HTR-8/SVneo (cell line): Measurements from ENCODE around the gene KIAA1958.

Experiments
- DNase-seq: peaks from one replicate; pipeline ENCODE4 v3.0.0; 2011; ENCODE audit warnings: low spot score, mixed read lengths; ENCODE audit not compliant: insufficient read length
- FAIRE-seq: peaks from 2 replicates; lab custom pipeline; 2011; peaks lifted over from hg19 to GRCh38; lab: Jason Lieb, UNC

The KIAA1958 gene

DNA sequence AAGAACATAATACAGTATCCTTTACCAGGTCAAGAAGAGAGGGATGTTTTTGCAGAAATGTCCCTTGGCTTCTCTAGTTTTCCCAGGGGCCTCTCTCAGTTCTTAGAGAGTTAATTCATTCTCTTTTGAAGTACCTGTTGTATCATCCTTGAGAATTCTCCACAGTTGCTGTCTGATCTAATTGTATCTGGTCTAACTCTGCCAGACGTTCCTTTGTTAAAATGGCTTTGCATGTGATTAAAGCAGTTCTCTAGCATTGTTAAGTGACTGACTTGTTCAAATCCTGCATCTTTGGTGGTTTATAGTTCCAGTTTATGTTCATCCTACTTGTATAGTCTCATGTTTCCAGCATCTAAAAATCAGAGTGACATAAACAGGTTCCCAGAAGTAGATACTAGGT lies 65.0 kb downstream of the KIAA1958 start:
- DNase-seq (no peak), FAIRE-seq (no peak)

GRCh38 chr9:112552229-112553056 lies 65.8 kb downstream of the KIAA1958 start:
- DNase-seq (no peak), FAIRE-seq (no peak)

- FAIRE-seq: no peak
- no peak for DNase-seq
Observed at GRCh38 chr9:112553256-112553826, 66.7 kb downstream of the KIAA1958 start.

DNA sequence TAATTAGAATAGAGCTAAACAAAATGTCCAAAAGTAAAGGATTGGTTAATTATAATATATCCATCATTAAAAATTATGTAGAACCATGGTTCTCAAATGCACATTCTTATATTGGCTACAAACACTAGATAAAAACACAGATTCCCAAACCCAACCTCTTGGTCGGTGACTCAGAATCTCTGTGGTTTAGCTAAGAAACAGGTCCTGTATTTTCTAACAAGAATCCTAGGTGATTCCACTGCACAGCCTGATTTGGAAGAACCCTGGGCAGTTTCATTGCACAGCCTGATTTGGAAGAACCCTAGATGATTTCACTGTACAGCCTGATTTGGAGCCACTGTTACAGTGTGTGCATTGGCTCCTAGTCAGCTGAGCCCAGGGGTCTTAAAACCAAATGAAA lies 67.9 kb downstream of the KIAA1958 start:
- FAIRE-seq: no peak
- no peak for DNase-seq

- FAIRE-seq: no peak
- DNase-seq: no peak
Observed at GRCh38 chr9:112555101-112555643, 68.5 kb downstream of the KIAA1958 start.

DNA sequence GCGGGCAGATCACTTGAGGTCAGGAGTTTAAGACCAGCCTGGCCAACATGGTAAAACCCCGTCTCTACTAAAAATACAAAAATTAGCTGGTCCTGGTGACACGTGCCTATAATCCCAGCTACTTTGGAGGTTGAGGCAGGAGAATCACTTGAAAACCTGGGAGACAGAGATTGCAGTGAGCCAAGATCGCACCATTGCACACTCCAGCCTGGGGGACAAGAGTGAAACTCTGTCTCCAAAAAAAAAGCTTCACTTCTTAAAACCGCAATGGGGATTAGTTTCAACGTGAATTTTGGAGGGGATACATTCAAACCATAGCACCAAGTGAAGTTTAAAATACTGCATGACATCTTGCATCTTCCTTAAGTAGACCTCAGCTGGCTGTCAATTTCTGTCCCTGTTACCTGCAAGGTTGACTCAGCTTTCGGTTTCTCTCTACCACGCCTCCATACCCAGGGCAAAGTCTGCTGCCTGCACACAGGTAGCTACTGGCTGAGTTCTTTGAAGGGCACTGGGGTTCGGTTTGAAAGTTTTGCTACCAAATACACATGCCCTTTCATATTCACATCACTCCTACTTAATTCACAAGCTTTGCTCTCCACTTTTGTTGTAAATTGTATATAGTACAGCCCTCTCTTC lies 69.3 kb downstream of the KIAA1958 start:
- DNase-seq (no peak), FAIRE-seq (no peak)

DNA sequence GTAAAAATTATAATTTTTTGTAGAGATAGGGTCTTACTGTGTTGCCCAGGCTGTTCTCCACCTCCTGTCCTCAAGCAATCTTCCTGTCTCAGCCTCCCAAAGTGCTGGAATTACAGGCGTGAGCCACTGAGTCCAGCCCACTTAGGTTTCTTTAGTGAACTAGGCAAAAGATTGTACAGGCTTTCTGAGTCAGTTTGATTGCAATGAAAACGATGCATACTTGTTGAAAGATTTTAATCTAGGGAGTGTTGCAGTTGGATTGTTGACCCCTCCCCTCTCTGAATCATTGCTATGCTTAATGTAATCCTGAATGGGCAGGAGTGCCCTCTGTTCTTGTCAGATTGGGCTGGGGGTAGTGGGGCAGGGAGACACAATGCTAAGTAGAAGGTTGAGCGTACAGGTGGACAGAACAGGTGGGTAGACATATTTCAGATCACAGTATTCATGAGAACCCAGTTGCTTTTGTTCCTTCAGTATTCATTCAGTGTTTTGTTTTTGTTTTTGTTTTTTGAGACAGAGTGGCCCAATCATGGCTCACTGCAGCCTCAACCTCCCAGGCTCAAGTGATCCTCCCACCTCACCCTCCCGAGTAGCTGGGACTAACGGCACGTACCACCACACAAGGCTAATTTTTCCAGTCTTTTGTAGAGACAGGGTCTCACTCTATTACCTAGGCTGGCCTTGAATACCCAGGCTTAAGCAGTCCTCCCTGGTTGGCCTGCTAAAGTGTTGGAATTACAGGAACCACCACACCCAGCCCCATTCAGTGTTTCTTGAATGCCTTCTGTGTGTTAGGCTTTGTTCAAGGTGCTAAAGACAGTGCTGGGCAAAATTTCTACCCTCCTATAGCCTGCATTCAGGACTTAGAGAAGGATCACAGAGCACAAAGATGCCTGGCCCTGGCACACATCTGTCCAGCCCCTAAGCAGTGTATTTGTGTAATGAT lies 70.1 kb downstream of the KIAA1958 start:
- FAIRE-seq (no peak), DNase-seq (peak; percentile 32)

DNA sequence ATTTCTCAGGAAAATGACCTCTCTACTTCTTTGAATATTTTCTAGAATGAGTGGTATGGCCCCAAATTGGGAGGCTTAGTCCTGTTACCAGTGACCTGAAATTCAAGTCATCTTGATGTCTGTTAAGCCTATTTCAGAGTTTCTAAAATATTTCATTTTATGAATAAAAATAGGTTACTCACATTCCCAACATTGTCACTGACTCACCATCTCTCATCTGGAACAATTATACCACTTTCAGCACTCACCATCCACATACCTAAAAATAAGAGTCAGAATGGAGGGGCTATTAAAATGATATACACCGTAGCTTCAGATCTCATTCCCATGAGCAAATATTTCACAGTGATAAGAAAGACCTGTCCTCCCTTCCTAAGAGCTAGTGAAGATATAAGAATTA lies 71.8 kb downstream of the KIAA1958 start:
- FAIRE-seq: no peak
- peak; percentile 31 for DNase-seq

DNA sequence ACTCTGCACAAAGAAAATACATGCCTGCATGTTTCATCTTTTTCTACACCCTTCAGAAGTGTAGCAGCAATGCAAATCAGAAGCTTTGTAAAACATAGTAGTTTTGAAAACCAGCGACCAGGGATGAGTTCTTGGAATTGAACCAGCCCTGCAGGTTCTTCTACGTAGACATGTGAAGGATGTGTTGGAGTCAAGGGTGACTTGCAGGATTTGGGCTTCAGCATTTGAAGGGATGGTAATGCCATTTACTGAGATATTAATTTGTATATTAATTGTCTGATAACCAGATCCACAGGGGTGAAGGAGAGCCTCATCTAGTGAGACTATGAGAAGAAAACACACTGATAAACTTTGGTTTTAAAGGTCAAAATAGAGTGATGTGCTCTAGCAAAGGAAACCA lies 72.4 kb downstream of the KIAA1958 start:
- no peak for FAIRE-seq

DNA sequence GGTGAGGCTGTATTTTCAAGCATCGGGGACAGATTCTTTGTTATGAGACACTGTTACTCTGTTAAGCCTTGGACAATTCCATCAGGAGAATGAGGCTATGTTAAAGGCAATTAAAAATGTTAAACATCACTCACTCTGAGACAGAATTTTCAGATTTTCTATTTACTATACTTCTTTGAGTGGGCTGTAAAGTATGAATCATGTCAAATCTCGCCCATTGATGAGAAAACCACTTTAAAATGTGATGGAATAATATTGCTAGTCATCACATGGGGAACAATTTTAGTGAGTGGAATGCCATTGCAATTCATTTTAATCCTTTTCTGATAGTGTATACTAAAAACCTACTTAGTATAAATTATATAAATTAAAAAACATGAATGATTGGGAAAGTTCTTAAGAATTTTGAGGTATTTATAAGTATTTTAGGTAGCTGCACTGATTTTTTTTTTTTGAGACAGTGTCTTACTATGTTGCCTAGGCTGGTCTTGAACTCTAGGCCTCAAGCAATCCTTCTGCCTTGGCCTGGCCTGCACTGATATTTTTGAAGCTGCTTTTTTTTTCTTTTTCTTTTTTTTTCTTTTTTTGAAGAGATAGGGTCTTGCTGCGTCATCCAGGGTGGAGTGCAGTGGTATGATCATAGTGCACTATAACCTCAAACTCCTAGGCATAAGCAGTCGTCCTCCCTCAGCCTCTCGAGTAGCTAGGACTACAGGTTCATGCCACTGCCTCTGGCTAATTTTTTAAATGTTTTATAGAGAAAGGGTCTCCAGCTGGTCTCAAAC lies 73.2 kb downstream of the KIAA1958 start:
- FAIRE-seq (no peak), DNase-seq (no peak)

More for the DNA sequence above, 72.4 kb downstream of the KIAA1958 start:
- no peak for DNase-seq

DNA sequence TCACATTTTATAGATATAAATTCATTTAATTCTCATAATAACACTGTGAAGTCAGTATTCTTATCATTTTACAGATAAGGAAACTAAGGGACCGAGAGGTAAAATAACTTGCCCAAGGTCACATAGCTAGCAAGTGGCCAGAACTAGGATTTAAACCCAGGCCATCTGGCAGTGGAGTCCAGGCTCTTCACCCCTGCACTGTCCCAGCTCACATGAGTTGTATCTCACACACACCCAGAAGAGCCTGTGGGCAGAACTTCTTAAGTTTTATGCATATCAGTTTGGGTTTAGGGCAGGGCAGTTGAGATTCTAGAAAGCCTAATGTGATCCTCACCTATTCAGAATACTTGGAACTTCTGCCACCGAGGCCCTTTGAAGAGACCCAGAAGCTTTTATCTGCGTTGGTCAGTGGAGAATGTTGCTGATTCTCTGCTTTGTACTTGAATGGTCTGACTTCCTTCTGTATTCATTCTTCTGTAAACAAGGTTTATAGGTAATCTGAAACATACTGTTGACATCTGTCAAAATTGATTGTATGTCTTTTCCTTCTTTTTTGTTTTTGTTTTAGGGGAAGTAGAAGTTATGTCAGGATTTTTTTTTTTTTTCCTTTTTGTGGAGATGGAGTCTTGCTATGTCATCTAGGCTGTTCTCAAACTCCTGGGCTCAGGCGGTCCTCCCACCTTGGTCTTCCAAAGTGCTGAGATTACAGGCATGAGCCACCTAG lies 75.8 kb downstream of the KIAA1958 start:
- no peak for DNase-seq
- FAIRE-seq: no peak

- DNase-seq (no peak), FAIRE-seq (no peak)
Observed at GRCh38 chr9:112569186-112569585, 82.6 kb downstream of the KIAA1958 start.

DNA sequence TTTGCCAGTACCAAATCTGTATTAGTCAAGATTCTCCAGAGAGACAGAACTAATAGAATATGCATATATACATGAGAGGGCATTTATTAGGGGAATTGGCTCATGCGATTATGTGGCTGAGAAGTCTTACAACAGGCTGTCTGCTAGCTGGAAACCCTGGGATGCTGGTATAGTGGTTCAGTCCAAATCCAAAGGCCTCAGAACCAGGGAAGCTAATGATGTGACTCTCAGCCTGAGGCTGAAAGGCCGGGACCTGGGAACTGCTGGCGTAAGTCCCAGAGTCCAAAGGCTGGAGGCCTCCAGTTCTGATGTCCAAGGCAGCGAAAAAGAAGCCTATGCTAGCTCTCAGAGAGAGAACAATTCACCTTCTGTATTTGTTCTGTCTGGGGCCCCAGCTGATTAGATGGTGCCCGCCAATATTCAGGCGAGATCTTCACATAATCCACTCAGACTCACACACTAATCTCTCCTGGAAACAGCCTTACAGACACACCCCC lies 84.1 kb downstream of the KIAA1958 start:
- no peak for FAIRE-seq

GRCh38 chr9:112571624-112572355 lies 85.2 kb downstream of the KIAA1958 start:
- DNase-seq (no peak), FAIRE-seq (no peak)

More for the DNA sequence above, 84.1 kb downstream of the KIAA1958 start:
- DNase-seq: no peak

GRCh38 chr9:112572416-112572815 lies 85.8 kb downstream of the KIAA1958 start:
- DNase-seq (no peak), FAIRE-seq (no peak)

- FAIRE-seq: no peak
- no peak for DNase-seq
Observed at GRCh38 chr9:112574008-112574407, 87.4 kb downstream of the KIAA1958 start.

DNA sequence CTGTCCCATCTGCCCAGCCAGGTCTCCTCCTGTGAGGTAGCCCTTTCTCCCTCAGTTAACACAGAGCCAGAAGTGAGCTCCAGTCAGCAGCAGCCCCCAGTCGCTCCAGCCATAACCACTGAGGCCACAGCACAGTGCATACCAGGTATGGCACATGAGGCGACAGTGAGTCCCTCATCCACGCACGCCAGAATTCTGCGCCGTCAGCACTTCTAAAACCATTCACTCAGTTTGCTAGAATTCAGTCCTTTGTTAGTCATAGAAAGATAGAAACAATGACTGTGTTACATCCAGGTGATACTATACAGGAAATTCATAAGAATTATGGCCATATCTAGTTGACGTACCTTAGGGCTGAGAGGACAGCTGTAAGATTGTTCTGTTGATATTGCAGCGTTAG lies 88.5 kb downstream of the KIAA1958 start:
- FAIRE-seq (no peak), DNase-seq (no peak)
